Hematopoietic multipotent progenitor cell treated with erythropoietin and hydrocortisone succinate and interleukin-3 and kit ligand, for 17 days (in vitro differentiated cells): ENCODE results near the gene PIAS1.
"Not testable (repeated sequence)": the region's sequence is repeated elsewhere in the genome, so short reads cannot be mapped to it uniquely, and the experiment has no call there.

Source experiments
- DNase-seq: peaks from one replicate; pipeline ENCODE4 v3.0.0-alpha.2; 2015; ENCODE audit warnings: low spot score

The PIAS1 gene

GRCh38 chr15:68218847-68219798, 165.0 kb downstream of the PIAS1 start:
- no peak for DNase-seq

DNA sequence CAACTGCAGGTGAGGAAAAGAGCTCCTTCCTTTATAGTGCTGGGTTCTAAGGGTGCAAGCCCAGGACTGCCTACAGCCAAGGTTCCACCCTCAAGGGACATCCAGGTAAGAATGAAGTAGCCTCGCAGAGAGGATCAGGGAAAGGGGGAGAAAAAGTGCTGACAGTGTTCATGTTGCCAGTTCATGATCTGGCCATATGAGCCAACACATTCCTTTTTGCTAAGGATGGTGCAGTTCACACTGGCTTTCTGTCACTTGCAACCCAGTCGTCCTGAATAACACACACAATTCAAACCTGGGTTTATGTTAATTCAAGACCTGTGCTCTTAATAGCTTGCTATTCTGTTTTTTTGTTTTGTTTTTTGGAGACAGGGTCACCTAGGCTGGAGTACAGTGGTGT, 166.4 kb downstream of the PIAS1 start:
- no peak for DNase-seq

DNA sequence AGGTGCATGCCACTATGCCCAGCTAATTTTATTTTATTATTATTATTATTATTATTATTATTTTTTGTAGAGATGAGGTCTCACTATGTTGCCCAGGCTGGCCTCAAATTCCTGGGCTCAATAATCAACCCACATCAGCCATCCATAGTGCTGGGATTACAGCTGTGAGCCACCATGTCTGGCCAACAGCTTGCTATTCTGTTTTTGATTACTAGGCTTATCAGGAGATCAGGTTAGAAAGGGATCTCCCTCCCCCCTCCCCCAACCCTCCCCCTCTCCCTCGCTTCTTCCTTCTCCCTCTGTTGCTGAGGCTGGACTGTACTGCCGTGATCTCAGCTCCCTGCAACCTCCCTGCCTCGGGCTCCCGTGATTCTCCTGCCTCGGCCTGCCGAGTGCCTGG, 166.9 kb downstream of the PIAS1 start:
- DNase-seq: no peak

- DNase-seq: not testable (repeated sequence)
Observed at GRCh38 chr15:68221530-68222431, 167.7 kb downstream of the PIAS1 start.

- DNase-seq: not testable (repeated sequence)
Observed at GRCh38 chr15:68222432-68222743, 168.3 kb downstream of the PIAS1 start.

GRCh38 chr15:68223171-68223570, 169.1 kb downstream of the PIAS1 start:
- no peak for DNase-seq

GRCh38 chr15:68224108-68224507, 170.0 kb downstream of the PIAS1 start:
- no peak for DNase-seq

GRCh38 chr15:68224546-68225250, 170.6 kb downstream of the PIAS1 start:
- no peak for DNase-seq

GRCh38 chr15:68225442-68225841, 171.3 kb downstream of the PIAS1 start:
- not testable (repeated sequence) for DNase-seq

GRCh38 chr15:68227643-68228142, 173.6 kb downstream of the PIAS1 start:
- DNase-seq: no peak

DNA sequence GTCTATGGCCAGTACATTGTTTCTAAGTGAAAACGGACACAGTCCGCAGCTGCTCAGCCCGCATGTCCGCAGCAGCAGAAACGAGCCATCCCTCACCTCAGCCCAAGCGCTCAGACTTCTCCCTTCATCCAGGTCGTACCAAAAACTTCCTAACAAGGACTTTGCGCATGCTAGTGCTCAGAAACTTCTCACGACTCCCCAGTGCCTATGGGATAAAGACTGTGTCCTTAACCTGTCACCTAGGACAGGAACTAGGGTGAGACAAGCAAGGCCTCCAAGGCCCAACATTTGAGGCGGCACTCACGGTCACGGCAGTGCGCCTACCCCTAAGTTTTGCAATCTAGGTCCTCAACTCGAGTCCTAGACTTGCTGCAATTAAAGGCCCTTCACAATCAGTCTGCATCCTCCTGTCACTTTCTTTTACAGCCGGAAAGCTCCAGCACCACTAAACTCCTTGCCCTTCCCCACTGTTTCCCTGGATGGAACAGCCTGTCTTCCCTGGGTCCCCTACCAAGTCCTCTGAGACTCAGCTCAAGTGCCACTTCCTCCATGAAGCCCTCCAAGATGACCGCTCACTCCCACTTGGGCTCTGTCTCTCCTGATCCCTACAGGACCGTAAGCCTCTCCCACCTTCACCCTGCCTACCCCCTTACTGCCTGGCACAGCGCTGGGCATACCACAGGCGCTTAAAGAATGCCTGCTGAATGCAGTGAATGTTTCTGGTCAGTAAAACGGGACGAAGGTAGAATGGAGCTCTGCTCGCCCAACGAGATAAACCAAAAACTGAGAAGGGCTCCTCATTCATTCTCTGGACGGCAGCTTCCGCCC, 174.2 kb downstream of the PIAS1 start:
- no peak for DNase-seq

DNA sequence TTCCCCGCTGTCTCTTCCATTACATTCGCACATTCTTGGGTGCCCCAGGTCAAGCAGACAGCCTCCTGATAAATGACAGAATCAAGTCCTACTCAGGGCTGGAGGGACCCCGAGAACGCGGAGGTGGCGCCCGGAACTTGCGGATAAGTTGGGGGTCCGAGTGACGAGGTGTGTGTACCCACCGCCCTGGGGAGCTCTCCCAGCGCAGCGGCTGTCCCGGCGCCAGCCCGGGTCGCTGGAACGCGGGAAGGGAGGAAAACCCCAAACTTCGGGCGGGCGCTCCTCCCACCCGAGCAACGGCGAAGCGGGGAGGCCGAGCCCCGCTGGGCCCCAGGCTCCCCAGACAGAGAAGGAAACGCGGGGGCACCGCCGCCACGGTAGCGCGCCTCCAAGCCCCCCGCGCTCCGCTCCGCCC, 174.9 kb downstream of the PIAS1 start:
- no peak for DNase-seq

DNA sequence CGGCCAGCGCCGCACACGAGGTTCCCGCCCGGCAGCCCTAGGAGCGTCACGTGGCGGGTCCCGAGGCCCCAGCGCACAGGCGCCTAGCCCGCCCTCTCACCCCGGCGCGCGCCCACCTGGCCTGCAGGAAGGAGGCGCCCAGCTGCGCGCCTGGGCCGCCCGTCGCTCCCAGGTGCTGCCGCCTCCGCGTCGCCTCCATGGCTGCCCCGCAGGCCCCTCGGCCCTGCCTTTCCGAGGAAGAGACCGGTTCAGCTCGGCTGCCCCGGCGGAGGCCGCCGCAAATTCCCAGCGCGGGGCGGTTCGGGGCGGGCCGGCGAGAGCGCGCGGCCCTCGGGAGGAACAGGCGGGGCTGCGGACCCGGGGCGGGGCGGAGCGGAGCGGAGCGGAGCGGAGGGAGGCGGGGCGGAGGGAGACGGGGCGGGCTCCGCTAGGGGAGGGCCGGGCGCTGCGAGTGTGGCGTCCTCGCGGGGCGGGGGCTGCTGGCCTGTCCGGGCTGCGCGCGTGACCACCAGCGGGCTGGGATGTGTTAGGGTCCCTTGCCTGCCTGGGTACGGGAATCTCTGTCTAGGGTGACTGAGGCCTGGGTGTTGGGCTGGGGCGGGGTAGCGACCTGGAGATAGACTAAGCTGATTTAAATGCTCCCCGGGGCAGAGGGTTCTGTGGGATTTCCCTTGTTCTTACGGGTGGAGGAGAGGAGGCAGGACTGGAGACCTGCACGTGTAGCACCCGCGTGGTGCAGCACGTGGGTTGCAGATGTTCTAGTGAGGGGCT, 175.5 kb downstream of the PIAS1 start, which contains the start of gene CLN6:
Gene CLN6 (minus strand): TSS at position 343 of the 771 bp plus-strand sequence. CDS start 144 bp downstream, at position 199.
- peak; percentile 61 for DNase-seq

- peak; percentile 13 for DNase-seq
Observed at GRCh38 chr15:68230157-68231100, 176.3 kb downstream of the PIAS1 start.

DNA sequence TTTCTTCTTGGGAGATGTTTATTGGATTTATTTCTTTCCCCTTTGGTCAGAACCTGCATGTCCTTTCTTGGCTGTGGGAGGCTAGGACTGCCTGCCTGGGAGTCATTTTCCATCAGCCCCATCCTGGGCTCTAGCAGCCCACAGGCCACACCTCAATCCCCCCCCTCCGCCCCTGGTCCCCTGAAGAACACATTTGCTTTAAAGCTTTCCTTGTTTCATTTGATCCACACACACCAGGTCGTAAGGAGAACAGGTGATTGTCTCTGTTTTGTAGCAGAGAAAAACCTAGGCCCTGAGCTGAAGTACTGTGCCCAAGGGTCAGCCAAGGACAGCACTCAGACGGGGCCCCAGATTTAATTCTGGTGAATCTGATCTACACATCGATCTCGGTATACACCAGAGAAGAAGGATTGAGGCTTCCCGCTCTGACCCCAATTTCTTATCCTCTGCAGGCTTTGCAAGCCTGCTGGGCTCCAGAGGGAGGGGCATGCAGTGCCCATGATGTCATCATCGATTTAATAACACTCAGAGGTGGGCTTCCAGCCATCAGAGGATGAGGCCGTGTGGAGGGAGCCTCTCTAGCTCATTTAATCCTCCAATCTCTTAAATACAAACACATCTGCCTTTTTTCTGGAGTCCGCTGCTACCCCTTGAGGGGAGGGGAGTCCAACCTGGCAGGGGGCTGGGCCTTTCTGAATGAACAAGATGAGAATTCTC, 177.1 kb downstream of the PIAS1 start:
- no peak for DNase-seq

GRCh38 chr15:68232449-68232848, 178.3 kb downstream of the PIAS1 start:
- DNase-seq: no peak

DNA sequence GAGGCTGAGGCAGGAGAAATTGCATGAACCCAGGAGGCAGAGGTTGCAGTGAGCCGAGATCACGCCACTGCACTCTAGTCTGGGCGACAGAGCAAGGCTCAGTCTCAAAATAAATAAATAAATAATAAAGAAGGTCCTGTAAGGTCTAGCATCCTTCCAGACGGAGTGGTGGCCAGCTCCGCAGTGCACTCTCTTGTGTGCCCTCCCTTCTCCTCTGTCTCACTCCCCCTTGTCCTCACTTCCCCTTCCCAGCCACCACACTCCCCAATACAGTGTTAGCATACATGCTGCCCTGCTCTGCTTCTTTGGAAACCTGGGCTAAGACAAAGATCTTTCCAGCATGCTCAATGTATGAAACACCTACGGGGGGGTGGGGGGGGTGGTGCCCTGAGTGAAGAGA, 178.8 kb downstream of the PIAS1 start:
- DNase-seq: no peak

DNA sequence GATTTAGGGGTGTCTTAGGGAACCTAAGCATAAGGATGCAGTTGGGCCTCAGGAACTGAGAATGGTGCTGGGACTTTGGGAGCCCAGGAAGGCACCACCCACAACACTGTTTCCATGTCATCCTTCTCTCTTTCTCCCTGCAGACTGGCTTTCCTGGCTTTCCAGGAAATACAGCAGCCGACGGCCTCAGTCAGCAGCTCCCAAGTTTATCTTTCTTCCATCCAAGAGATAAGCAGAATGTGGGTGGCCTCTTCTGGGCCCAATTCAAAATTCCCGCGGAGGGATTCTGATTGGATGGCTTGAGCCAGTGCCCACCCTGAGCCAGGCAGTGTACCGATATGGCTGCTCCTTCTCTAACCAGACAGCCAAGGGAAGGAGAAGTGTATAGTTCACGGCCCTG, 179.9 kb downstream of the PIAS1 start:
- no peak for DNase-seq
